ENCODE results near the gene TEX14. TPM values are rescaled to one million over a fixed set of nuclear protein-coding genes. Genes with fewer than 3 reads are reported as not detected.

The TEX14 gene
- total and polyA plus RNA-seq, 12 donors = 0.05 to 0.88 (median 0.14) TPM; not detected in 4

DNA sequence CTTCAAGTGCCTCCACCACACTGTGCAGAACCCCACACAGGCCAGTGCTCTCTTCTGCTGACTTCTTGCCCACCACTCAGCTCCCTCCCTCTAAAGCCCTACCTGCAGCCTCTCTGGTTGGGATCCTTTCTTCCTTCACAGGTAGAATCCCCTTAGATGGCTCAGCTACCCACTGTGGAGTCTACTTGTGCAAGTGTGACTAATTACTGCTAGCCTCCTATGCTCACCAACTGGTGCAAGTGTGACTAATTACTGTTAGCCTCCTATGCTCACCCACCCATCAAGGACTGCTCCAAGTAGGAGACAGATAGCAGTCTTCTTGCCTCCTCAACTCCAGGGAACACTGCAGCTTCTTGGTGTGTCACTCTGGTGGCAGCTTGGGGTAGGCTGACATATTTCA is 43.6 kb downstream of the TEX14 start:
- Histone ChIP-seq H3K36me3 (no peaks in the 10 kb centered on the region), H3K27me3 (no peaks in the 10 kb centered on the region), H3K4me3 (no peak overlapping the region), H3K4me1 (no peaks in the 10 kb centered on the region), H3K9me3 (no peaks in the 10 kb centered on the region), H3K27ac (no peak overlapping the region)
- TF ChIP-seq, protein P1, sequence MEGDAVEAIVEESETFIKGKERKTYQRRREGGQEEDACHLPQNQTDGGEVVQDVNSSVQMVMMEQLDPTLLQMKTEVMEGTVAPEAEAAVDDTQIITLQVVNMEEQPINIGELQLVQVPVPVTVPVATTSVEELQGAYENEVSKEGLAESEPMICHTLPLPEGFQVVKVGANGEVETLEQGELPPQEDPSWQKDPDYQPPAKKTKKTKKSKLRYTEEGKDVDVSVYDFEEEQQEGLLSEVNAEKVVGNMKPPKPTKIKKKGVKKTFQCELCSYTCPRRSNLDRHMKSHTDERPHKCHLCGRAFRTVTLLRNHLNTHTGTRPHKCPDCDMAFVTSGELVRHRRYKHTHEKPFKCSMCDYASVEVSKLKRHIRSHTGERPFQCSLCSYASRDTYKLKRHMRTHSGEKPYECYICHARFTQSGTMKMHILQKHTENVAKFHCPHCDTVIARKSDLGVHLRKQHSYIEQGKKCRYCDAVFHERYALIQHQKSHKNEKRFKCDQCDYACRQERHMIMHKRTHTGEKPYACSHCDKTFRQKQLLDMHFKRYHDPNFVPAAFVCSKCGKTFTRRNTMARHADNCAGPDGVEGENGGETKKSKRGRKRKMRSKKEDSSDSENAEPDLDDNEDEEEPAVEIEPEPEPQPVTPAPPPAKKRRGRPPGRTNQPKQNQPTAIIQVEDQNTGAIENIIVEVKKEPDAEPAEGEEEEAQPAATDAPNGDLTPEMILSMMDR (IDR thresholded peaks at IDR 0.05) = no peak
- intact Hi-C loops (cut with DNase I) = no loop called here
- ATAC-seq = no peak
- DNase-seq = no peak

DNA sequence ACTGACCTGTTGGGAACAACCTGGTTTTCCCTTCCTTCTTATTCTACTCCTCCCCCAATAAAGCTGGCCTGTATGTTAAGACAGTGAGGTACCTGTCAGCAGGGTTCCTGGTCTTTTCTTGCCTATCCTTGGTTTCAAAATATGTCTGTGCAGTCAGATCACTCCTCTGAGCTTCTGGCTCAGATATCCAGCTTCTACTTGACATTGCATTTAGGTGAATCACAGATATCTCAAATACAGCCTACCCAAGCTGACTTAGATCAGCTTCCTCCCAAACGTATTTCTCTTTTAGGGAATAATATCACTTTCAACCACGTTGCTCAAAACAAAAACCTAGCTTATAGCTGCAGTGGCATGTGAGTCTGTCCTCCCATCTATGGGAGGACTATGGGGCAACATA is 48.7 kb downstream of the TEX14 start:
- TF ChIP-seq, protein P1 (IDR thresholded peaks at IDR 0.05) = no peak
- no peak for ATAC-seq

DNA sequence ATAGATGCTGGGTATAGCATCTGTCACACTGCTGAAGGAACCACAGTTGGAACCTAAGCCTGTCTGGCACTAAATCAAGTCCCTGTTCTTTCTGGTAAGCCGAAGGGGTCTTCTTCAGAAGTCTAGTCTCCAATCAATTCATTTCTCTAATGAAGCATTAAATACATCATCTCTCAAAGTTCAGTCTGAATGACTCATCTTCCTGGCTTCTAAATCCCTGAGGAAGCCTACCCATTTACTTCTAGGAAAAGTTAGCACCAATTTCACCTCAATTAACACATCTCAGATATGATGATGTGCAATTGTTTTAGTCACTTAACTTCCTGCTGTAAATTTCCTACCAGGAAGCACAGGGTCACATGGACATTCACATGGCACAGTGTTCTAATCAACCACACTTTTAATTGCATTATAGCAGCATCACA is 49.9 kb downstream of the TEX14 start:
- H3K9me3 ChIP-seq = no peaks in the 10 kb centered on the region
- peak in 1 of 8 donors; percentile 38 for ATAC-seq

More for the DNA sequence above, 48.7 kb downstream of the TEX14 start:
- DNase-seq = no peak
- no peaks in the 10 kb centered on the region for H3K27me3 ChIP-seq
- no peaks in the 10 kb centered on the region for H3K36me3 ChIP-seq
- intact Hi-C loops (cut with DNase I) = no loop called here
- no peak overlapping the region for H3K4me3 ChIP-seq
- H3K9me3 ChIP-seq = no peaks in the 10 kb centered on the region
- WGBS, 2 donors = 61 to 72% methylated on average over 2 of the region's 2 CpGs
- H3K4me1 ChIP-seq = peaks cover 0 to 9% (median 0%) of the 10 kb centered on the region in 9 donors
- H3K27ac ChIP-seq = no peak overlapping the region

DNA sequence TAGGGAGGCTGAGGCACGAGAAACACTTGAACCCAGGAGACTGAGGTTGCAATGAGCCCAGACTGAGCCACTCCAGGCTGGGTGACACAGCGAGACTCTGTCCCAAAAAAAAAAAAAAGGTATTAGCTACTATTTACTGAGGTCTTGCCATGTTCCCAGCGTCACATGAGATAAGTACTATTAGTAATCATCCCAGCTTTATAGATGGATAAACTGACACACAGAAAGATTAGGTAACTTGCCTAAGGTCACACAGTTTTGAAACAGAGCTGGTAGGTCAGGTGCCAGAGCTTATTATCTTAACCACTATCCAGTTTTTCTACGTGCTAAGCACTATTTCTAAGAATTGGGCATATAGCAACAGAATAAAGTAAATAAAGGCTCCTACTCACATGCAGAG is 51.6 kb downstream of the TEX14 start:
- intact Hi-C loops (cut with DNase I) = no loop called here
- peaks cover 0 to 9% (median 0%) of the 10 kb centered on the region in 9 donors for H3K4me1 ChIP-seq
- H3K9me3 ChIP-seq = no peaks in the 10 kb centered on the region
- H3K27me3 ChIP-seq = no peaks in the 10 kb centered on the region
- ATAC-seq = no peak
- WGBS, 2 donors = 78 to 91% methylated on average over 4 of the region's 4 CpGs
- no peaks in the 10 kb centered on the region for H3K36me3 ChIP-seq
- H3K4me3 ChIP-seq = no peak overlapping the region
- no peak overlapping the region for H3K27ac ChIP-seq
- no peak for DNase-seq
- TF ChIP-seq, protein P1 (IDR thresholded peaks at IDR 0.05) = no peak

More for the DNA sequence above, 49.9 kb downstream of the TEX14 start:
- H3K27ac ChIP-seq = no peak overlapping the region
- 65 to 70% methylated on average over 1 of the region's 1 CpG for WGBS, 2 donors
- H3K36me3 ChIP-seq = no peaks in the 10 kb centered on the region
- no peak for DNase-seq
- H3K27me3 ChIP-seq = no peaks in the 10 kb centered on the region
- TF ChIP-seq, protein P1 (IDR thresholded peaks at IDR 0.05) = no peak
- intact Hi-C loops (cut with DNase I) = no loop called here
- no peak overlapping the region for H3K4me3 ChIP-seq
- H3K4me1 ChIP-seq = peaks cover 0 to 9% (median 0%) of the 10 kb centered on the region in 9 donors
